ENCODE measurements around the gene TGFB2.

Gene TGFB2

DNA sequence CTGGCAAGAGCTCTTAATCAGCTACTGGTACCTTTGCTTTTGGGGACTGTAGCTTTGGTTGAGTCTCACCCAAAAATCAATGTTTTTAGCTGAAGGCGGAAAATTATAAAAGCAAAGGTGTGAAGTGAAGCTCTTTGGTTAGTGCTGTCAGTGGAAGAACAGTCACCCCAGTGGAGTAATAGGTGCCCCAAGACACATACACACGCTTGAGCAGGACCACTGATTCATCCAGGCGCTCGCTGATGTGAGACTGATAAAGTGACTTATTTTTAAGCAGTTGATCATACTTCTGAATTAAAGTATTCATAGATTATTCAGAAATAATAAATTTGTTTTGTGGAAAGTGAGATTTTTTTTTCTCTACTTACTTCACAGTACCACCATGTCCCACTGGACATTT lies 37.1 kb downstream of the TGFB2 start:
- DNase-seq (ENCODE audit: low read depth in 1 of 2, low spot score in 1 of 2), result no peak

DNA sequence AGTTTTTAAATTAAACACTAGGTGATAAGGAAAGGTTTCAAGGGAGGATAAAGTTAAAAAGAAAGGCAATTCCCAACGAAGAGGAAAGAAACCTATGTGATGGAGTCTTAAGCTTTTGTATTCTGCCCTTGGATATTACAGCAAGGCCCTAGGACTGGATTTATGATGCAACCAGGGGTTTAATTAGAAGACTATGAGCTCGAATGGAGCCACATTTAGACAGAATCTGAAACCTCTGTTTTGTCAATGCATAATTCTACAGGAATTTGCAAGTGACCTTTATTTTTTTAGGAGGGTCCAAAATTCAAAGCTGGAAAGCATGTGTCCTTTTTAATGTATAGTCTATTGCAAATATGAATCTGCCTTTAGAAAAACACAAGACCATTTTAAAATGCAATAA lies 37.9 kb downstream of the TGFB2 start:
- TF ChIP-seq POLR2AphosphoS5 (IDR thresholded peaks at IDR 0.05; ENCODE audit: low read depth) (no peak), GABPA (IDR thresholded peaks at IDR 0.05; ENCODE audit: low read depth) (no peak)
- TF ChIP-seq, protein P1, sequence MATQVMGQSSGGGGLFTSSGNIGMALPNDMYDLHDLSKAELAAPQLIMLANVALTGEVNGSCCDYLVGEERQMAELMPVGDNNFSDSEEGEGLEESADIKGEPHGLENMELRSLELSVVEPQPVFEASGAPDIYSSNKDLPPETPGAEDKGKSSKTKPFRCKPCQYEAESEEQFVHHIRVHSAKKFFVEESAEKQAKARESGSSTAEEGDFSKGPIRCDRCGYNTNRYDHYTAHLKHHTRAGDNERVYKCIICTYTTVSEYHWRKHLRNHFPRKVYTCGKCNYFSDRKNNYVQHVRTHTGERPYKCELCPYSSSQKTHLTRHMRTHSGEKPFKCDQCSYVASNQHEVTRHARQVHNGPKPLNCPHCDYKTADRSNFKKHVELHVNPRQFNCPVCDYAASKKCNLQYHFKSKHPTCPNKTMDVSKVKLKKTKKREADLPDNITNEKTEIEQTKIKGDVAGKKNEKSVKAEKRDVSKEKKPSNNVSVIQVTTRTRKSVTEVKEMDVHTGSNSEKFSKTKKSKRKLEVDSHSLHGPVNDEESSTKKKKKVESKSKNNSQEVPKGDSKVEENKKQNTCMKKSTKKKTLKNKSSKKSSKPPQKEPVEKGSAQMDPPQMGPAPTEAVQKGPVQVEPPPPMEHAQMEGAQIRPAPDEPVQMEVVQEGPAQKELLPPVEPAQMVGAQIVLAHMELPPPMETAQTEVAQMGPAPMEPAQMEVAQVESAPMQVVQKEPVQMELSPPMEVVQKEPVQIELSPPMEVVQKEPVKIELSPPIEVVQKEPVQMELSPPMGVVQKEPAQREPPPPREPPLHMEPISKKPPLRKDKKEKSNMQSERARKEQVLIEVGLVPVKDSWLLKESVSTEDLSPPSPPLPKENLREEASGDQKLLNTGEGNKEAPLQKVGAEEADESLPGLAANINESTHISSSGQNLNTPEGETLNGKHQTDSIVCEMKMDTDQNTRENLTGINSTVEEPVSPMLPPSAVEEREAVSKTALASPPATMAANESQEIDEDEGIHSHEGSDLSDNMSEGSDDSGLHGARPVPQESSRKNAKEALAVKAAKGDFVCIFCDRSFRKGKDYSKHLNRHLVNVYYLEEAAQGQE (IDR thresholded peaks at IDR 0.05; ENCODE audit: insufficient replicate concordance, low read depth), result no peak
- Histone ChIP-seq H3K27ac (replicated peaks) (no peak overlapping the region), H3K4me3 (replicated peaks; ENCODE audit: insufficient read depth, low read length) (no peak overlapping the region), H3K27me3 (ENCODE audit: insufficient read depth, poor library complexity, severe bottlenecking) (no peaks in the 10 kb centered on the region)
- DNase-seq (ENCODE audit: low read depth in 1 of 2, low spot score in 1 of 2), result no peak

More for the DNA sequence above, 37.1 kb downstream of the TGFB2 start:
- Histone ChIP-seq H3K27me3 (ENCODE audit: insufficient read depth, poor library complexity, severe bottlenecking) (no peaks in the 10 kb centered on the region), H3K4me3 (replicated peaks; ENCODE audit: insufficient read depth, low read length) (no peak overlapping the region), H3K27ac (replicated peaks) (no peak overlapping the region)
- TF ChIP-seq, protein P1 (IDR thresholded peaks at IDR 0.05; ENCODE audit: insufficient replicate concordance, low read depth), result no peak

DNA sequence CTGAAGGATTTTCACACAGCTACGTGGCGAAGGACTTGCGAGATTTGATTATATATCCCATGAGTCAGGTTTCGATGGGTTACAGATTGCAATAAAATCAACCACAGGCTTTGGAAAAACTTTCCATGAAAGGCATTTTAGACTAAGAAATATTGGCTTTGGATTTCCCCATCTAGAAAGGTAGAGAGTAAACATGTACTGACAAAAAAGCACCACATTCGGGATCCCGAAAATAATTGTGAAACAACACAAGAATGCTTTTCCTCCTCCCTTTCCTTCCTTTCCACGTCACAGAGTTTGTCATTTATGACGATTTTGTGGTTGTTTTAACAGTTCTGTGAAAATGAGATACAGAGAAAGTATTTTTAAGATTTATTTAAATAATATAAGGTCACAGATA lies 38.5 kb downstream of the TGFB2 start:
- H3K27ac ChIP-seq (replicated peaks), result no peak overlapping the region
- TF ChIP-seq GABPA (IDR thresholded peaks at IDR 0.05; ENCODE audit: low read depth), result no peak
- TF ChIP-seq, protein P1 (IDR thresholded peaks at IDR 0.05; ENCODE audit: insufficient replicate concordance, low read depth), result no peak
- no peak for DNase-seq (ENCODE audit: low read depth in 1 of 2, low spot score in 1 of 2)
- no peaks in the 10 kb centered on the region for H3K27me3 ChIP-seq (ENCODE audit: insufficient read depth, poor library complexity, severe bottlenecking)
- no peak overlapping the region for H3K4me3 ChIP-seq (replicated peaks; ENCODE audit: insufficient read depth, low read length)

DNA sequence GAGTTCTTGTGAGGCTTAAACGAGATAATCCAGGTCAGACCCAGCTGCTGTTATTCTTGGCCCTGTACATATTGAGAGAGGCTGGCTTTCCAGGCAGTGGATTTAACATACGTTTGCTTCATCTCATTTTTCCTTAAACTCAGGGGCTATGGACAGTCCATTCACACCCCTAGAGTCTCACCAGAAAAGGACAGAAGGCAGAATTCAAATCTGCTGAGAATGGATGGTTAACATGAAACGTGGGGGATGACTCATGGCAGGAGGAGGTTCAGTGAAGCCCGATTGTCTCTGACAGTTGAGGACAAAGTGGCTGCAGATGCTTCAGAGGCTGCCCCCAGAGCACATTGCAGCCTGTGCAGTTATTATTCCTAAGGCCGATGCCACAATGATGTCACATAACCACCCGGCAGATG lies 39.5 kb downstream of the TGFB2 start:
- H3K27me3 ChIP-seq (ENCODE audit: insufficient read depth, poor library complexity, severe bottlenecking), result no peaks in the 10 kb centered on the region
- no peak overlapping the region for H3K4me3 ChIP-seq (replicated peaks; ENCODE audit: insufficient read depth, low read length)

More for the DNA sequence above, 39.5 kb downstream of the TGFB2 start:
- no peak overlapping the region for H3K27ac ChIP-seq (replicated peaks)
- no peak for DNase-seq (ENCODE audit: low read depth in 1 of 2, low spot score in 1 of 2)
- TF ChIP-seq, protein P2, sequence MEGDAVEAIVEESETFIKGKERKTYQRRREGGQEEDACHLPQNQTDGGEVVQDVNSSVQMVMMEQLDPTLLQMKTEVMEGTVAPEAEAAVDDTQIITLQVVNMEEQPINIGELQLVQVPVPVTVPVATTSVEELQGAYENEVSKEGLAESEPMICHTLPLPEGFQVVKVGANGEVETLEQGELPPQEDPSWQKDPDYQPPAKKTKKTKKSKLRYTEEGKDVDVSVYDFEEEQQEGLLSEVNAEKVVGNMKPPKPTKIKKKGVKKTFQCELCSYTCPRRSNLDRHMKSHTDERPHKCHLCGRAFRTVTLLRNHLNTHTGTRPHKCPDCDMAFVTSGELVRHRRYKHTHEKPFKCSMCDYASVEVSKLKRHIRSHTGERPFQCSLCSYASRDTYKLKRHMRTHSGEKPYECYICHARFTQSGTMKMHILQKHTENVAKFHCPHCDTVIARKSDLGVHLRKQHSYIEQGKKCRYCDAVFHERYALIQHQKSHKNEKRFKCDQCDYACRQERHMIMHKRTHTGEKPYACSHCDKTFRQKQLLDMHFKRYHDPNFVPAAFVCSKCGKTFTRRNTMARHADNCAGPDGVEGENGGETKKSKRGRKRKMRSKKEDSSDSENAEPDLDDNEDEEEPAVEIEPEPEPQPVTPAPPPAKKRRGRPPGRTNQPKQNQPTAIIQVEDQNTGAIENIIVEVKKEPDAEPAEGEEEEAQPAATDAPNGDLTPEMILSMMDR (IDR thresholded peaks at IDR 0.05; ENCODE audit: insufficient read depth, low read length), result no peak
- TF ChIP-seq, protein P1 (IDR thresholded peaks at IDR 0.05; ENCODE audit: insufficient replicate concordance, low read depth), result no peak
- TF ChIP-seq GABPA (IDR thresholded peaks at IDR 0.05; ENCODE audit: low read depth) (no peak), POLR2AphosphoS5 (IDR thresholded peaks at IDR 0.05; ENCODE audit: low read depth) (no peak), SPI1 (IDR thresholded peaks at IDR 0.05; ENCODE audit: borderline replicate concordance, low read depth) (no peak)
